Spinal cord (tissue), 10 donors: ENCODE results near the gene MAPK9. TPM values are rescaled to one million over a fixed set of nuclear protein-coding genes. Genes with fewer than 3 reads are reported as not detected.

ENCODE experiments used
- DNase-seq, 6 donors: peaks; one replicate each; pipeline versions ENCODE4 v3.0.0 to v3.0.0-alpha.2; 2013 to 2015; ENCODE audit warnings: low spot score in 6 of 6, low read depth in 4 of 6
- H3K27ac ChIP-seq: one replicate; pipeline ENCODE4 v1.5.1; 2013; ENCODE audit warnings: low read depth, low read length, control low read depth
- H3K27me3 ChIP-seq: one replicate; pipeline ENCODE4 v1.6.1; 2013; ENCODE audit warnings: low read length; ENCODE audit not compliant: control insufficient read depth, insufficient read depth
- H3K36me3 ChIP-seq: one replicate; pipeline ENCODE4 v1.6.1; 2013; ENCODE audit warnings: low read length; ENCODE audit not compliant: control insufficient read depth, insufficient read depth
- H3K4me1 ChIP-seq: one replicate; pipeline ENCODE4 v1.6.1; 2013; ENCODE audit warnings: low read length; ENCODE audit not compliant: control insufficient read depth, insufficient read depth
- H3K4me3 ChIP-seq: one replicate; pipeline ENCODE4 v1.5.1; 2013; ENCODE audit warnings: low read depth, low read length, control low read depth
- H3K9me3 ChIP-seq: one replicate; pipeline ENCODE4 v1.6.1; 2013; ENCODE audit warnings: low read length; ENCODE audit not compliant: control insufficient read depth, insufficient read depth
- WGBS: methylation state at CpG from one replicate; pipeline ENCODE4 v1.1.5; 2013; ENCODE audit warnings: missing lambda C conversion rate; ENCODE audit not compliant: insufficient coverage; 5-methylcytosine and 5-hydroxymethylcytosine counted together
- polyA plus RNA-seq, 2 donors: library from polyadenylated mRNA; unstranded; fragments of 120-200 nt; gene quantifications; one replicate each; pipeline ENCODE4 v1.2.1, GENCODE V29; 2013; ENCODE audit not compliant: insufficient read length in 2 of 2
- total RNA-seq, 2 donors: library from RNA; depleted of rRNA in 1 of 2; stranded (reverse); fragments of 120-200 nt in 1 of 2; fragments of >200 nt in 1 of 2; gene quantifications; one replicate each; pipeline versions ENCODE4 v1.2.3 to v1.2.4, GENCODE V29; 2013 to 2014
- donor health status: healthy.

The MAPK9 gene
- total and polyA plus RNA-seq, 4 donors = 32.6 to 97.6 (median 88.4) TPM

DNA sequence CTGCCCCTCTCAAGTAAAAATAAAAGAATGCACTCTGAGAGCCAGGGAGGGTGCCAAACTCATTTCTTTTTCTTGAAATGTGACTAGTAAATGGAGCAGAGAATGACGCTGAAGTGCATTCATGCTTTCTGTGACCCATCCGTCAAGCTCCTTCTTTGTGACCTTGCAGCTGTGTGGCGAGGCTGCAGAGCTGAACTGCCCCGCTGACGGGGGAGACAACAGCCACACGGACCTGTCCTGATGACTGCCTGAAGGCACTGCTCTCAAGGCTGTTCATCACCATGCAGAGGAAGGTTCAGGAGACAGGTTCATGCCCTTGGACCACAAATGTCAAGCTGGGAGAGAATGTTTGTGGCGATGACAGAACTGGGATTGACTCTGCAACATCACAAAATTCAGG lies 61.9 kb downstream of the MAPK9 start:
- Histone ChIP-seq H3K4me1 (no peaks in the 10 kb centered on the region), H3K9me3 (no peaks in the 10 kb centered on the region), H3K36me3 (peaks cover 16% of the 10 kb centered on the region), H3K4me3 (no peak overlapping the region), H3K27ac (no peak overlapping the region), H3K27me3 (no peaks in the 10 kb centered on the region)
- 51% methylated on average over 7 of the region's 7 CpGs for WGBS
- no peak for DNase-seq

DNA sequence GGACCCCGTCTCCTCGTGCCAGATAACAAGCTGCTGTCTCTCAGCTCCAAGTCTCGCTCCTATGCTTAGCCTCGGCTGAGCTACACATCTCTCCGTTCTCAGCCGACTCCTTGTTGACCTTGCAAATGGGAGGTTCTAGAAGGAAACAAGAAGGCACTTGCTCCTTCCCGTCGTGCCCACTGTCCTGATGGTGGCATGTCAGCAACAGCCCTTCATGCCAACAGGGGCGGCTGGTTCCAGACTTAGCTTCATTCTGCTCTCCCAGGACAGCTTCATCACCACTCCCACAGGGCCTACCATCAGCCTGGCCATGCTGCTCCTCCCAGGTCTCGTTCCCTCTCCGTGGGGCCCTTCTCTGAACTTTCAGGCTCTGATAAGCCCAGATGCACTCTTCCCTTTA lies 69.8 kb downstream of the MAPK9 start:
- 85% methylated on average over 11 of the region's 11 CpGs for WGBS
- peaks cover 5% of the 10 kb centered on the region for H3K36me3 ChIP-seq
- H3K27ac ChIP-seq = no peak overlapping the region
- no peaks in the 10 kb centered on the region for H3K9me3 ChIP-seq
- H3K4me1 ChIP-seq = no peaks in the 10 kb centered on the region
- no peak for DNase-seq
- H3K4me3 ChIP-seq = no peak overlapping the region
- H3K27me3 ChIP-seq = no peaks in the 10 kb centered on the region

DNA sequence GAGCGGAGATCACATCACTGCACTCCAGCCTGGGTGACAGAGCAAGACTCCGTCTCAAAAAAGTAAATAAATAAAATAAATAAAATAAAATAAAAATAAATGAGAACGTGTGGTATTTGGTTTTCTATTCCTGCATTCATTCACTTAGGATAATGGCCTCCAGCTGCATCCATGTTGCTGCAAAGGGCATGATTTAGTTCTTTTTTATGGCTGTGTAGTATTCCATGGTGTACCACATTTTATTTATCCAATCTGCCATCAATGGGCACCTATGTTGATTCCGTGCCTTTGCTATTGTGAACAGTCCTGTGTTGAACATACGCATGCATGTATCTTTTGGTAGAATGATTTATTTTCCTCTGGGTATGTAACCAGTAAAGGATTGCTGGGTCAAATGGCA lies 74.1 kb downstream of the MAPK9 start:
- no peak overlapping the region for H3K4me3 ChIP-seq
- no peaks in the 10 kb centered on the region for H3K27me3 ChIP-seq
- WGBS = no CpG with 5 or more reads among the region's 5 CpGs
- no peak for DNase-seq
- no peak overlapping the region for H3K27ac ChIP-seq
- H3K36me3 ChIP-seq = peaks cover 3% of the 10 kb centered on the region
- H3K9me3 ChIP-seq = peaks cover 1% of the 10 kb centered on the region
- H3K4me1 ChIP-seq = peaks cover 6% of the 10 kb centered on the region

DNA sequence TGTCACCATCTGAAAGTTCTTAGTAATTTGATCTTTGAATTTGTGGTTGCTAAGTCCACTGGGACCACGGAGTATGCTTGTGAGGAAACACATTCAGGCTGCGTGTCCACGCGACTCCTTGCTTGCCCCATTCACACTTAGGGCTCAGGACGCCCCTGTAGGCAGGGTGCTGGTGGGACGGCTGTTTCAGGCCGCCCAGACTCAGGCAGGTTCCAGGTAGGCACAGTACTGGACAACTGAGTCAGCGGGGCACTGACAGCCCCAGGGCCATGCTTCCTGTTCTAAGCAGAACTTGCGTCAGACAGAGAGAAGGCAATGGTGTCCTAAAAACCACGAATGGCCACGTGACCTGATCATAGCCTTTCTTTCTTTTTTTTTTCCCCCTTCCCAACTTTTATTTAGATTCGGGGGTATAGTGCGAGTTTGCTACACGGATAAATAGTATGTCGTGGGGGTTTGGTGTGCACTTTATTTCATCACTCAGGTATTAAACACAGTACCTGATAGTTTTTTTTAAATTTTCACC lies 75.2 kb downstream of the MAPK9 start:
- no peak overlapping the region for H3K27ac ChIP-seq
- H3K36me3 ChIP-seq = no peaks in the 10 kb centered on the region
- no peak overlapping the region for H3K4me3 ChIP-seq
- H3K27me3 ChIP-seq = no peaks in the 10 kb centered on the region
- no peak for DNase-seq
- 92% methylated on average over 10 of the region's 15 CpGs for WGBS
- H3K4me1 ChIP-seq = peaks cover 11% of the 10 kb centered on the region
- peaks cover 1% of the 10 kb centered on the region for H3K9me3 ChIP-seq

- H3K4me3 ChIP-seq = no peak overlapping the region
Measured at GRCh38 chr5:180215783-180216630, 75.9 kb downstream of the MAPK9 start.

DNA sequence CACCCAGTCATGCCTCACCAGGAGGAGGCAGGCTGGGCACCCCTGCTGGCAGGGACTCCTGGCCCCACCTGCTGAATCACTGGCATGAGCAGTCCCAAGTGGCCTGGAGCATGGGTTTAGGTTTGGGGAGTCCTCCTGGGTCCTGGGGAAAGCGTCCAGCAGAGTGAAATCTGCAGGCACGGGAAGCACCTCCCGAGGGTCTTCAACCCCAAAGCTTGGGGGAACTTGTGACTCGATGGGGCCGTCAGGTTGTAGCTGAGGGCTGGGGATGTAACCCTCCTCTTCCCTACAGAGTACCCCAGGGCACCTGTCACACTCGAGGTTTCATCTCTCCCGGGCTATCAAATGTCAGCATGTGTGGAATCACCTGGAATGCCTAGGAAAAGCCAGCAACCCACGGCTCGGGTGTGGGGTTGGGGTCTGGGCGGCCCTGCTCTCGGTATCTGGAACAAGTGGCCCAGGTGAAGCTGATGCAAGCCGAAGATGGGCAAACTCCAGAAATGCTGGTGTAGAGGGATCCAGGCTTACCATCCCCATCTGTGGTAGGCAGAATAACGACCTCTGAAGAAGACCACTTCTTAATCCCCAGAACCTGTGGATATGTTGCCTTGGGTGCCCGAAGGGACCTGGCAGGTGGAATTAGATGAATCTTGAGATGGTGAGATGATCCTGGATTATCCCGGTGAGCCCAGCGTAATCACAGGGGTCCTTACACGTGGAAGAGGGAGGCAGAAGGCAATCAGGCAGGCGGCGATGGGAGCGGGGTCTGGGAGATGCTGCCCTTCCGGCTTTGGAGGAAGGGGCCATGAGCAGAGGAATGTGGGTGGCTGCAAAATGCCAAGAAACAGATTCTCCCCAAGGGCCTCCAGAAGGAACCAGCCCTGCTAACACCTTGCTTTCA lies 76.8 kb downstream of the MAPK9 start:
- Histone ChIP-seq H3K27me3 (no peaks in the 10 kb centered on the region), H3K4me3 (no peak overlapping the region), H3K36me3 (no peaks in the 10 kb centered on the region), H3K9me3 (peaks cover 1% of the 10 kb centered on the region), H3K4me1 (peaks cover 11% of the 10 kb centered on the region), H3K27ac (no peak overlapping the region)
- no peak for DNase-seq
- 92% methylated on average over 17 of the region's 21 CpGs for WGBS

More at GRCh38 chr5:180215783-180216630, 75.9 kb downstream of the MAPK9 start:
- H3K9me3 ChIP-seq = peaks cover 1% of the 10 kb centered on the region
- no peaks in the 10 kb centered on the region for H3K27me3 ChIP-seq
- no peak overlapping the region for H3K27ac ChIP-seq
- WGBS = 91% methylated on average over 34 of the region's 34 CpGs
- H3K36me3 ChIP-seq = no peaks in the 10 kb centered on the region
- DNase-seq = no peak
- H3K4me1 ChIP-seq = peaks cover 11% of the 10 kb centered on the region

DNA sequence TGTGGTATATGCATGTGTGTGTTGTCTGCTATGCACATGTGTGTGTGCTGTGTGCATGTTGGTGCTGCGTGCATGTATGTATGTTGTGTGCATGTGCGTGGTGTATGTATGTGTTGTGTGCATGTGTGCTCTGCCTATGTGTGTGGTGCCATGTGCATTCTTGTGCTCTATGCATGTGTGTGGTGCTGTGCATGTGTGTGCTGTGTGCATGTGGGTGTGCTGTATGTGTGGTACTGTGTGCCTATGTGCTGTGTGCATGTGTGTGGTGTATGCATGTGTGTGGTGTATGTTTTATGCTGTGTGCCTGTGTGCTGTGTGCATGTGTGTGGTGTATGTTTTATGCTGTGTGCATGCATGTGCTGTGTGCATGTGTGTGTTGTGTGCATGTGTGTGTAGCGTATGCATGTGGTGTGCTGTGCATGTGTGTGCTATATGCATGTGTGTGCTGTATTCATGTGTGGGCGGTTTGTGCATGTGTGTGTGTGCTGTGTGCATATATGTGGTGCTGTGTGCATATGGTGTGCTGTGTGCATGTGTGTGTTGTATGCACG lies 78.2 kb downstream of the MAPK9 start:
- WGBS = 89% methylated on average over 5 of the region's 5 CpGs
- H3K4me1 ChIP-seq = peaks cover 16% of the 10 kb centered on the region
- no peaks in the 10 kb centered on the region for H3K36me3 ChIP-seq
- no peak for DNase-seq
- no peak overlapping the region for H3K4me3 ChIP-seq
- H3K27ac ChIP-seq = no peak overlapping the region
- peaks cover 1% of the 10 kb centered on the region for H3K9me3 ChIP-seq
- no peaks in the 10 kb centered on the region for H3K27me3 ChIP-seq

DNA sequence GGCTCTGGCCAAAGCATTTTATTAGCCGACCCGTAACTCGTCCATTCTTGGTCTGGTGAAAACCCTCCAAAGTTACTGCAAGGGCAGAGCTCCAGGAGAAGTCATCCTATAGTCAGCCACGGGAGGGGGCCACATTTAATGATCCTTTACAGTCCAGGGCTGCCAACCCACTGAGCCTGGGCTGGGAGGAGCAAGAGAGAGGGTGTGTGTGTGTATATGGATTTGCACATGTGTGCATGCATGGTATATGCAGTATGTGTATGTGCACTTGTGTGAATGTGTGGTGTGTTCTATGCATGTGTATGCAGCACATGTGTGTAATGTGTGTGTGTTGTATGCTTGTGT lies 78.7 kb downstream of the MAPK9 start:
- 22% methylated on average over 4 of the region's 4 CpGs for WGBS
- Histone ChIP-seq H3K27me3 (peaks cover 3% of the 10 kb centered on the region), H3K4me3 (no peak overlapping the region), H3K27ac (no peak overlapping the region), H3K36me3 (no peaks in the 10 kb centered on the region), H3K4me1 (peaks cover 19% of the 10 kb centered on the region), H3K9me3 (peaks cover 1% of the 10 kb centered on the region)
- peak in 1 of 6 donors; percentile 24 for DNase-seq

DNA sequence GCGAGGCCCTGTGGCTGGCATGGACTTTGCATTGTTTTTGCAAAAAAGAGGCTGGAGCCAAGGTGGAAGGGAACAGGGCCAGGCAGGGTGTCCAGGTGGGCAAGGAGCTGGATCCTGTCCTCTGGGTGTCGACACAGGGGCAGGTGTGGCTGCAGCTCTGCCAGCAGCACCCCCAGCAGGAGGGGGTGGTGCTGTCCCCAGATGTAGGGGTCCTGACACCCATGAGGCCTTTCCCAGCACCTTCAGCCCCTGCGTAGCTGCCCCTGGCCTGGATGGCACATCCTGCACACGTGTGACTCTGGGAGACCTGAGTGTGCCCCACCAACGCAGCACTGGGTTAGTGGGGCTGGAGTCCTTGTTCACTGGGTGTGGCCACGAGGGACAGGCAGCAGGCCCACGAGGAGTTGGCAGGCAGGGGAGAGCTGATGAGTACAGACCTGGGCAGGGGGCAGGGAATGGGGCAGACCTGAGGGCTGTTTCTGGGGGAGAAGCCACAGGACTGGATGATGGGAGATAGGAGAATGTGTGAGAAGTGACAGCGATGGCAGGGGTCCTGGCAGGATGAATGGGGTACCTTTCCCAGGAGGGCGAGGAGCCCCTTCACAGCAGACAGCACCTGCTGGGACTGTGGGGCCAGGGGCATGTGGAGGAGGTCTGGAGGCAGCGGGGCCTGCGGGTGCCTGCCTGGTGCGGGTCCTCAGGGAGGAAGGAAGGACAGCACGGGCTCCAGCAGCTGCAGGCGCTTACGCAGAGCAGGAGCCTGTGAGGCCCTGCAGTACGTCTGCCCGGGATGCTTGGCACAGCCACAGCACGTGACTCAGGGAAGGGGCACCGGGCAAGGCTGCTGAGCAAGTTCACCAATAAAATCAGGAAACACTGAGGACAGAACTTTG lies 79.3 kb downstream of the MAPK9 start:
- H3K27ac ChIP-seq = no peak overlapping the region
- peaks cover 26% of the 10 kb centered on the region for H3K4me1 ChIP-seq
- DNase-seq = peak in 1 of 6 donors; percentile 18
- 51% methylated on average over 19 of the region's 19 CpGs for WGBS
- H3K27me3 ChIP-seq = peaks cover 9% of the 10 kb centered on the region
- H3K36me3 ChIP-seq = no peaks in the 10 kb centered on the region
- peaks cover 1% of the 10 kb centered on the region for H3K9me3 ChIP-seq
- H3K4me3 ChIP-seq = no peak overlapping the region
